Lower leg skin (tissue), 4 donors: ENCODE measurements around the gene CITED4. TPM values are rescaled to one million over a fixed set of nuclear protein-coding genes. Genes with fewer than 3 reads are reported as not detected.

Source experiments
- DNase-seq, 2 donors: peaks; one replicate each; pipeline ENCODE4 v3.0.0-alpha.2; 2019; ENCODE audit warnings: low spot score in 2 of 2
- H3K4me3 ChIP-seq: fragments of 200-600 bp; sonication (generic); 2 replicates; pipeline ENCODE4 v1.5.1; 2017; ENCODE audit warnings: mild to moderate bottlenecking, low read depth; ENCODE audit not compliant: poor library complexity, severe bottlenecking
- CTCF ChIP-seq, 3 donors: fragments of 450-650 bp; IDR thresholded peaks; one replicate each; pipeline ENCODE4 v1.5.1; 2016; ENCODE audit warnings: antibody characterized with exemption in 3 of 3, mild to moderate bottlenecking in 3 of 3, moderate library complexity in 2 of 3
- POLR2A ChIP-seq, 2 donors: fragments of 450-650 bp; IDR thresholded peaks; one replicate each; pipeline ENCODE4 v1.6.1; 2016 to 2017; ENCODE audit warnings: antibody characterized with exemption in 2 of 2, mild to moderate bottlenecking in 1 of 2, moderate library complexity in 1 of 2
- WGBS, 2 donors: methylation state at CpG; one replicate each; pipeline ENCODE4 v1.1.5; 2018; 5-methylcytosine and 5-hydroxymethylcytosine counted together
- intact Hi-C: fragments of 100-400 bp; cut with DNase I; formaldehyde crosslinking; loops from one replicate; pipeline ENCODE4 v1.15.0; 2023; ENCODE audit warnings: low total_unique reads
- total RNA-seq, 4 donors: library from RNA; depleted of rRNA; stranded (reverse); fragments of >200 nt; gene quantifications; one replicate each; pipeline ENCODE4 v1.1.0, GENCODE V29; 2016

Gene CITED4
- total RNA-seq, 4 donors from 2014 or later: 135 to 172 (median 150) TPM

GRCh38 chr1:40839943-40840335 lies 22.2 kb downstream of the CITED4 start:
- TF ChIP-seq CTCF (IDR thresholded peaks at IDR 0.05): no peak
- TF ChIP-seq POLR2A (IDR thresholded peaks at IDR 0.05): no peak
- DNase-seq: no peak
- intact Hi-C loops: loop anchor here (10.0 kb wide), 1 partner anchor 245 kb away; no protein-coding TSS in a partner anchor
- no peak overlapping the region for H3K4me3 ChIP-seq
- WGBS, 2 donors: 95 to 96% methylated on average over 5 of the region's 5 CpGs

- WGBS, 2 donors: 87 to 93% methylated on average over 15 of the region's 15 CpGs
- DNase-seq: no peak
- H3K4me3 ChIP-seq: no peak overlapping the region
- TF ChIP-seq CTCF (IDR thresholded peaks at IDR 0.05): no peak
- no peak for TF ChIP-seq POLR2A (IDR thresholded peaks at IDR 0.05)
- intact Hi-C loops: loop anchor here (10.0 kb wide), 1 partner anchor 244 kb away; no protein-coding TSS in a partner anchor
Observed at GRCh38 chr1:40838980-40839942, 22.9 kb downstream of the CITED4 start.

- DNase-seq: no peak
- TF ChIP-seq CTCF (IDR thresholded peaks at IDR 0.05) (no peak), POLR2A (IDR thresholded peaks at IDR 0.05) (no peak)
- 69 to 71% methylated on average over 56 to 60 of the region's 60 CpGs for WGBS, 2 donors
- intact Hi-C loops: loop anchor here (10.0 kb wide), 1 partner anchor 244 kb away; no protein-coding TSS in a partner anchor
- H3K4me3 ChIP-seq: no peak overlapping the region
Observed at GRCh38 chr1:40838045-40838979, 23.9 kb downstream of the CITED4 start.

GRCh38 chr1:40837601-40838000 lies 24.6 kb downstream of the CITED4 start:
- intact Hi-C loops: loop anchor here (10.0 kb wide), 1 partner anchor 243 kb away; no protein-coding TSS in a partner anchor
- WGBS, 2 donors: 76 to 80% methylated on average over 20 to 24 of the region's 24 CpGs
- H3K4me3 ChIP-seq: no peak overlapping the region
- TF ChIP-seq POLR2A (IDR thresholded peaks at IDR 0.05) (no peak), CTCF (IDR thresholded peaks at IDR 0.05) (no peak)
- DNase-seq: no peak

- intact Hi-C loops: loop anchor here (10.0 kb wide), 1 partner anchor 241 kb away; no protein-coding TSS in a partner anchor
- no peak overlapping the region for H3K4me3 ChIP-seq
- no peak for DNase-seq
- WGBS, 2 donors: 81 to 86% methylated on average over 4 of the region's 4 CpGs
- TF ChIP-seq CTCF (IDR thresholded peaks at IDR 0.05) (no peak), POLR2A (IDR thresholded peaks at IDR 0.05) (no peak)
Observed at GRCh38 chr1:40836283-40836682, 25.9 kb downstream of the CITED4 start.
